HepG2 (cell line): ENCODE measurements around the gene PCIF1. TPM values are rescaled to one million over a fixed set of nuclear protein-coding genes. Genes with fewer than 3 reads are reported as not detected.

Experiments used
- E2F5 ChIP-seq: sonication (generic); formaldehyde crosslinking; conservative IDR thresholded peaks from 2 replicates; pipeline ENCODE4 v1.4.0; 2020; ENCODE audit warnings: missing genetic modification reagents
- MAZ ChIP-seq, 2 experiments: sonication (generic) in 1 of 2; formaldehyde crosslinking in 1 of 2; IDR thresholded peaks; 2 replicates each; pipeline versions ENCODE4 v1.5.0 to v1.6.1; 2012 to 2020; ENCODE audit warnings: low read depth in 2 of 2, mild to moderate bottlenecking in 2 of 2, borderline replicate concordance in 1 of 2, improper control_type of control experiment in 1 of 2, low read length in 1 of 2, missing genetic modification reagents in 1 of 2, moderate library complexity in 1 of 2
- MTF1 ChIP-seq: sonication (generic); formaldehyde crosslinking; IDR thresholded peaks from 2 replicates; pipeline ENCODE4 v1.5.0; 2020; ENCODE audit warnings: missing genetic modification reagents
- PRDM4 ChIP-seq: sonication (generic); formaldehyde crosslinking; IDR thresholded peaks from 2 replicates; pipeline ENCODE4 v1.9.0; 2021; ENCODE audit warnings: missing genetic modification reagents, borderline replicate concordance
- RAD21 ChIP-seq: fragments of 450-650 bp; formaldehyde crosslinking; IDR thresholded peaks from 2 replicates; pipeline ENCODE4 v1.5.0; 2020; ENCODE audit warnings: mild to moderate bottlenecking
- SNAPC4 ChIP-seq: sonication (generic); formaldehyde crosslinking; IDR thresholded peaks from 2 replicates; pipeline ENCODE4 v1.4.0; 2020; ENCODE audit warnings: mild to moderate bottlenecking, missing genetic modification reagents
- STAG1 ChIP-seq: sonication (generic); formaldehyde crosslinking; IDR thresholded peaks from 2 replicates; pipeline ENCODE4 v1.4.0; 2020; ENCODE audit warnings: missing genetic modification reagents
- ZFP82 ChIP-seq: sonication (generic); formaldehyde crosslinking; IDR thresholded peaks from 2 replicates; pipeline ENCODE4 v1.5.1; 2020; ENCODE audit warnings: mild to moderate bottlenecking, missing genetic modification reagents, borderline replicate concordance
- ZNF12 ChIP-seq: sonication (generic); formaldehyde crosslinking; IDR thresholded peaks from 2 replicates; pipeline ENCODE4 v1.5.0; 2020; ENCODE audit warnings: missing genetic modification reagents
- ZNF20 ChIP-seq: sonication (generic); formaldehyde crosslinking; IDR thresholded peaks from 2 replicates; pipeline ENCODE4 v1.4.0; 2020; ENCODE audit warnings: mild to moderate bottlenecking, moderate library complexity, missing genetic modification reagents
- ZNF362 ChIP-seq: sonication (generic); formaldehyde crosslinking; IDR thresholded peaks from 2 replicates; pipeline ENCODE4 v1.4.0; 2020; ENCODE audit warnings: missing genetic modification reagents, mild to moderate bottlenecking, borderline replicate concordance
- ZNF552 ChIP-seq: sonication (generic); formaldehyde crosslinking; IDR thresholded peaks from 2 replicates; pipeline ENCODE4 v1.9.0; 2022; ENCODE audit warnings: missing genetic modification reagents, mild to moderate bottlenecking, borderline replicate concordance
- ZNF792 ChIP-seq: IDR thresholded peaks from 2 replicates; pipeline ENCODE4 v1.6.1; 2016
- ZNF878 ChIP-seq: sonication (generic); formaldehyde crosslinking; IDR thresholded peaks from 2 replicates; pipeline ENCODE4 v1.8.1; 2023; ENCODE audit warnings: mild to moderate bottlenecking, missing genetic modification reagents, moderate library complexity
- polyA plus RNA-seq, 8 experiments: library from polyadenylated mRNA; depleted of rRNA in 3 of 8; stranded (reverse) in 7 of 8; unstranded in 1 of 8; fragments of >200 nt; fragmentation: Illumina TruSeq in 4 of 8; extraction: Trizol in 4 of 8; gene quantifications; 2 replicates each; pipeline versions ENCODE4 v1.2.1 to v1.2.3, GENCODE V29; 2011 to 2016; ENCODE audit warnings: low read depth in 4 of 8, missing spikeins in 1 of 8, mixed read lengths in 1 of 8; ENCODE audit not compliant: insufficient read depth in 1 of 8
- total RNA-seq, 5 experiments: library from RNA; depleted of rRNA; stranded (reverse); fragments of >200 nt; fragmentation: Illumina TruSeq; extraction: Trizol; gene quantifications; 2 replicates each; pipeline ENCODE4 v1.2.3, GENCODE V29; 2016; ENCODE audit warnings: low read depth in 1 of 5

Gene PCIF1
- total and polyA plus RNA-seq, 2 of the 13 experiments (the other 11 are each of a cell fraction or from before 2014, with no cell fraction given), result 20.9 to 24.4 TPM

GRCh38 chr20:45946149-45946970 lies 11.9 kb downstream of the PCIF1 start (continued):
- TF ChIP-seq SNAPC4 (CRISPR knock-in tag) (0 out of 2 replicates have a peak, but pooled peaks have one; percentile 77), ZFP82 (CRISPR knock-in tag) (peak; percentile 17; the same call in 1 of the 2 replicates), ZNF878 (0 out of 2 replicates have a peak, but pooled peaks have one; percentile 89), ZNF792 (peak; percentile 83; the same call in 1 of the 2 replicates), RAD21 (peak; percentile 12; the same call in 1 of the 2 replicates), MTF1 (CRISPR knock-in tag) (no peak), ZNF552 (peak; percentile 71; the same call in 1 of the 2 replicates), PRDM4 (no peak), E2F5 (no peak), ZNF20 (CRISPR knock-in tag) (no peak), ZNF12 (CRISPR knock-in tag) (peak; percentile 59), STAG1 (CRISPR knock-in tag) (peak; percentile 49), MAZ (IDR thresholded peaks at IDR 0.05; ENCODE audit: borderline replicate concordance, low read depth, low read length) (no peak), MAZ (CRISPR knock-in tag; IDR thresholded peaks at IDR 0.05; ENCODE audit: low read depth) (peak; percentile 94), ZNF362 (CRISPR knock-in tag) (0 out of 2 replicates have a peak, but pooled peaks have one; percentile 15)
